ENCODE data around the gene EDDM3A.

EDDM3A gene

GRCh38 chr14:20789230-20789813 is 43.6 kb downstream of the EDDM3A start:
- DNase-seq (ENCODE audit: extremely low read depth, low read depth) = no peak
- no peak for TF ChIP-seq CTCF (IDR thresholded peaks at IDR 0.05; ENCODE audit: low read depth, low read length)

GRCh38 chr14:20790464-20791116 is 44.9 kb downstream of the EDDM3A start:
- no peak for DNase-seq (ENCODE audit: extremely low read depth, low read depth)
- TF ChIP-seq CTCF (IDR thresholded peaks at IDR 0.05; ENCODE audit: low read depth, low read length) = no peak

GRCh38 chr14:20791187-20791586 is 45.5 kb downstream of the EDDM3A start:
- no peak for DNase-seq (ENCODE audit: extremely low read depth, low read depth)
- no peak for TF ChIP-seq CTCF (IDR thresholded peaks at IDR 0.05; ENCODE audit: low read depth, low read length)

GRCh38 chr14:20791597-20791996 is 45.9 kb downstream of the EDDM3A start:
- no peak for DNase-seq (ENCODE audit: extremely low read depth, low read depth)
- TF ChIP-seq CTCF (IDR thresholded peaks at IDR 0.05; ENCODE audit: low read depth, low read length) = no peak

- TF ChIP-seq CTCF (IDR thresholded peaks at IDR 0.05; ENCODE audit: low read depth, low read length) = no peak
- DNase-seq (ENCODE audit: extremely low read depth, low read depth) = no peak
Observed at GRCh38 chr14:20792556-20792955, 46.9 kb downstream of the EDDM3A start.

DNA sequence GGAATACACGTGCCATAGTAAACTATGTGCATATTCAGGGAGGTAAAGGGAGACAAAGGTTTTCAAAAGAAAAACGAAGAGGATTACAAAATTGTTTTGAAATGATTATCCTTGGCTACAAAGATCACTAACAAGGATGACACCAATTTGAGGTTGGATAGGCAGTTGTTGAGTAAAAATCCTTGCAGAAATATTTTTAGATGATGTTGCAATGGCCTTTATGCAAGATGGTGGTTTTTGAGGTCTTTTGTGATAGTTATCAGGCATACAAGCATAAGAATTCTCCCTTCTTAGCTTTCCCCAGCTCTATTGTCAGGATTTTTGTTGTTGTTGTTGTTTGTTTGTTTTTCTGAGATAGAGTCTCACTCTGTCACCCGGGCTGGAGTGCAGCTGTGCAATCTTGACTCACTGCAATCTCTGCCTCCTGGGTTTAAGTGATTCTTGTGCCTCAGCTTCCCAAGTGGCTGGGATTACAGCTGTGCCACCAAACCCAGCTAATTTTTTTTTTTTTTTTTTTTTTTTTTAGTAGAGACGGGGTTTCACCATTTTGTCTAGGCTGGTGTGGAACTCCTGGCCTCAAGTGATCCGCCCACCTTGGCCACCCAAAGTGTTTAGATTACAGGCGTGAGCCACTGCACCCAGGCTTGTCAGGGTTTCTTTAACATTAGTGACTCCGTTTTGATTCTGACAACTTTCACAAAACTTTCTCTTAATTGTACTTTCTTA is 49.1 kb downstream of the EDDM3A start:
- no peak for TF ChIP-seq CTCF (IDR thresholded peaks at IDR 0.05; ENCODE audit: low read depth, low read length)

DNA sequence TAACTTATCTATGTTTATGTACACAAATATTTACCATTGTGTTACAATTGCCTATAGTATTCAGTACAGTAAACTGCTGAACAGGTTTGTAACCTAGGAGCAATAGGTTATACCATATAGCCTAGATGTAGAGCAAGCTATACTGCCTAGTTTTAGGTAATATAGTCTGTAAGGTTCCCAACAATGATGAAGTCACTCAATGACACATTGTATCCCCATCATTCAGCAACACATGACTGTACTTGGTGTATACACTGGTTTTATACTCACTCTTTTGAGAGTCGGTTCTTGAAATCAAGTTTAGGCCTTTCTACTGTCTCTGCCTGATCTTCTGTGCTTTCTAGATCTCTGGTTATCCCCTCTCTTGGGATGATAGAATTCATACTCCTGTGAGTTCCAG is 51.5 kb downstream of the EDDM3A start:
- no peak for TF ChIP-seq CTCF (IDR thresholded peaks at IDR 0.05; ENCODE audit: low read depth, low read length)
- DNase-seq (ENCODE audit: extremely low read depth, low read depth) = no peak

More for the DNA sequence above, 49.1 kb downstream of the EDDM3A start:
- no peak for DNase-seq (ENCODE audit: extremely low read depth, low read depth)
